Kidney epithelial cell (primary cell): Measurements from ENCODE around the gene ASGR1. TPM values are rescaled to one million over a fixed set of nuclear protein-coding genes. Genes with fewer than 3 reads are reported as not detected.

ENCODE experiments used
- DNase-seq: peaks from one replicate; pipeline ENCODE4 v3.0.0-alpha.2; 2010; ENCODE audit warnings: low read depth
- H3K27me3 ChIP-seq: 2 replicates; pipeline ENCODE4 v1.6.0; 2011; ENCODE audit warnings: low read length; ENCODE audit not compliant: control insufficient read depth, insufficient read depth
- H3K36me3 ChIP-seq: 2 replicates; pipeline ENCODE4 v1.5.1; 2011; ENCODE audit warnings: low read length; ENCODE audit not compliant: control insufficient read depth, insufficient read depth
- H3K4me3 ChIP-seq: 2 replicates; pipeline ENCODE4 v1.5.1; 2011; ENCODE audit warnings: low read depth, mild to moderate bottlenecking, control low read depth, low read length
- CTCF ChIP-seq: IDR thresholded peaks from 2 replicates; pipeline ENCODE4 v1.5.1; 2011; ENCODE audit warnings: mild to moderate bottlenecking, moderate library complexity, low read length, control low read depth, inconsistent platforms; ENCODE audit not compliant: insufficient read depth, poor library complexity, severe bottlenecking
- total RNA-seq: library from RNA; depleted of rRNA; stranded (reverse); fragments of >200 nt; gene quantifications from 2 replicates; pipeline ENCODE4 v1.2.3, GENCODE V29; 2015

The ASGR1 gene
- total RNA-seq = 6.9 and 9.0 TPM in 2 replicates

- Histone ChIP-seq H3K36me3 (no peaks in the 10 kb centered on the region), H3K4me3 (no peak within 1 kb of the TSS), H3K27me3 (peaks cover 34% of the 10 kb centered on the region)
- no peak for TF ChIP-seq CTCF
- DNase-seq = no peak
Measured at GRCh38 chr17:7179317-7180254, at the start of gene ASGR1. Gene ASGR1 (minus strand): TSS chr17:7179370. CDS start chr17:7178563, 807 bp downstream.

- TF ChIP-seq CTCF = no peak
- H3K4me3 ChIP-seq = no peak overlapping the region
- no peaks in the 10 kb centered on the region for H3K27me3 ChIP-seq
- H3K36me3 ChIP-seq = peaks cover 4% of the 10 kb centered on the region
- no peak for DNase-seq
Measured at GRCh38 chr17:7228920-7229319, 49.8 kb upstream of the ASGR1 start.

- TF ChIP-seq CTCF = no peak
- no peak for DNase-seq
- H3K36me3 ChIP-seq = peaks cover 7% of the 10 kb centered on the region
- H3K27me3 ChIP-seq = no peaks in the 10 kb centered on the region
- H3K4me3 ChIP-seq = no peak overlapping the region
Measured at GRCh38 chr17:7226721-7227710, 47.8 kb upstream of the ASGR1 start.

- Histone ChIP-seq H3K27me3 (no peaks in the 10 kb centered on the region), H3K36me3 (peaks cover 7% of the 10 kb centered on the region), H3K4me3 (no peak overlapping the region)
- no peak for TF ChIP-seq CTCF
- DNase-seq = no peak
Measured at GRCh38 chr17:7225711-7226331, 46.7 kb upstream of the ASGR1 start.

GRCh38 chr17:7224661-7225111 lies 45.5 kb upstream of the ASGR1 start:
- DNase-seq = no peak
- H3K27me3 ChIP-seq = no peaks in the 10 kb centered on the region
- no peak for TF ChIP-seq CTCF
- H3K4me3 ChIP-seq = no peak overlapping the region
- H3K36me3 ChIP-seq = peaks cover 7% of the 10 kb centered on the region
